CD8-positive, alpha-beta memory T cell (primary cell): ENCODE results near the gene IP6K1. TPM values are rescaled to one million over a fixed set of nuclear protein-coding genes. Genes with fewer than 3 reads are reported as not detected.
"Not testable (repeated sequence)": the region's sequence is repeated elsewhere in the genome, so short reads cannot be mapped to it uniquely, and the experiment has no call there.

ENCODE experiments used
- CTCF ChIA-PET: fragments of 350-600 bp; sonication (Branson Sonifier 250); formaldehyde crosslinking; loops from one replicate; lab custom pipeline; 2021; ENCODE audit warnings: antibody characterized with exemption; lab: Charles Lee
- POLR2A ChIA-PET: fragments of 350-600 bp; sonication (Branson Sonifier 250); formaldehyde crosslinking; loops from one replicate; lab custom pipeline; 2021; ENCODE audit warnings: antibody characterized with exemption; lab: Charles Lee
- DNase-seq, 5 donors: peaks; one replicate each; pipeline versions ENCODE4 v3.0.0 to v3.0.0-alpha.2; 2020 to 2022; ENCODE audit warnings: mixed read lengths in 1 of 5
- H3K27ac ChIP-seq: one replicate; pipeline ENCODE4 v1.7.0; 2013; ENCODE audit warnings: low read depth, mild to moderate bottlenecking, low read length, moderate library complexity
- H3K27me3 ChIP-seq: 2 replicates; pipeline ENCODE4 v1.7.0; 2013; ENCODE audit warnings: low read length, mild to moderate bottlenecking; ENCODE audit not compliant: insufficient read depth, poor library complexity, severe bottlenecking
- H3K36me3 ChIP-seq: 2 replicates; pipeline ENCODE4 v1.7.0; 2013; ENCODE audit warnings: mild to moderate bottlenecking, low read length, moderate library complexity; ENCODE audit not compliant: insufficient read depth
- H3K4me1 ChIP-seq: 2 replicates; pipeline ENCODE4 v1.7.0; 2013; ENCODE audit warnings: mild to moderate bottlenecking, low read length, moderate library complexity; ENCODE audit not compliant: insufficient read depth
- H3K4me3 ChIP-seq: 2 replicates; pipeline ENCODE4 v1.7.0; 2013; ENCODE audit warnings: mild to moderate bottlenecking, low read length
- H3K9me3 ChIP-seq: 2 replicates; pipeline ENCODE4 v1.7.0; 2013; ENCODE audit warnings: mild to moderate bottlenecking, low read length
- H3K27ac Mint-ChIP-seq, 8 donors: one replicate each; pipeline ENCODE4 v1.8.0; 2020 to 2021; ENCODE audit warnings: mixed read lengths in 8 of 8, mild to moderate bottlenecking in 6 of 8, inconsistent platforms in 3 of 8, moderate library complexity in 3 of 8
- H3K27me3 Mint-ChIP-seq, 2 donors: one replicate each; pipeline ENCODE4 v1.8.0; 2020 to 2021; ENCODE audit warnings: mixed read lengths in 2 of 2, mild to moderate bottlenecking in 1 of 2, moderate library complexity in 1 of 2
- H3K36me3 Mint-ChIP-seq, 3 donors: one replicate each; pipeline ENCODE4 v1.8.0; 2020 to 2021; ENCODE audit warnings: mixed read lengths in 3 of 3, inconsistent platforms in 1 of 3, mild to moderate bottlenecking in 1 of 3
- H3K4me1 Mint-ChIP-seq, 3 donors: one replicate each; pipeline ENCODE4 v1.8.0; 2020 to 2021; ENCODE audit warnings: mixed read lengths in 3 of 3, inconsistent platforms in 1 of 3, mild to moderate bottlenecking in 1 of 3
- H3K4me3 Mint-ChIP-seq, 7 donors: one replicate each; pipeline ENCODE4 v1.8.0; 2020 to 2021; ENCODE audit warnings: mixed read lengths in 7 of 7, mild to moderate bottlenecking in 6 of 7, moderate library complexity in 4 of 7, inconsistent platforms in 2 of 7
- H3K9me3 Mint-ChIP-seq, 5 donors: one replicate each; pipeline ENCODE4 v1.8.0; 2020 to 2022; ENCODE audit warnings: mixed read lengths in 5 of 5, mild to moderate bottlenecking in 3 of 5, moderate library complexity in 2 of 5, inconsistent platforms in 1 of 5
- polyA plus RNA-seq: library from polyadenylated mRNA; unstranded; fragments of 300-500 nt; fragmentation: Illumina TruSeq; gene quantifications from one replicate; pipeline ENCODE4 v1.2.3, GENCODE V29; 2021
- total RNA-seq, 2 experiments: library from RNA; stranded (reverse); gene quantifications; one replicate each; pipeline ENCODE4 v1.2.3, GENCODE V29; 2021

IP6K1 gene
- total and polyA plus RNA-seq, 3 experiments from 2014 or later, result 26.1 to 47.5 (median 37.1) TPM

DNA sequence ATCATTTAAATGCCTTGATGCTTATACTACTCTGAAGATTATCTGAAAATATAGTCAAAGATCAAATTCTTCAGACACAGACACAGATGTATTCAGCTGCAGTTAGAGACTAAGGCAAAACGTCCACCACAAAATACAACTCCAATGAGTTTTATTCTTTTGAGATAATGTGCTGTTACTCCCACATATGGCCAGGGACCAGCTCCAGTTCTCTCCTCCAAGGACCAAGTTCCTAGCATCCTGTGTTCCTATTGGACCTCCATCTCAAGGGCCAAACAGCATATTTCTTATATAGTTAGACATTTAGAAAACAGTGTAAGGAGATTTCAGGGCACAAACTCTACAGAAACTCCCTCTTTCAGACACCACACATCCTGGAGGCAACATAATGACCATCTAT is 27.1 kb downstream of the IP6K1 start:
- Histone ChIP-seq H3K27ac (no peak overlapping the region), H3K27me3 (no peaks in the 10 kb centered on the region), H3K36me3 (no peaks in the 10 kb centered on the region), H3K9me3 (no peaks in the 10 kb centered on the region), H3K4me3 (no peak overlapping the region), H3K4me1 (no peaks in the 10 kb centered on the region)
- ChIA-PET POLR2A (no interaction called here), CTCF (interaction anchor here (1.8 kb wide), 1 partner anchor 219 kb away, joined by 3 read pairs; no protein-coding TSS in a partner anchor)
- peaks cover 0 to 30% (median 2%) of the 10 kb centered on the region in 3 donors for H3K36me3 Mint-ChIP-seq
- H3K4me3 Mint-ChIP-seq, result no peak overlapping the region
- H3K4me1 Mint-ChIP-seq, result peaks cover 27 to 57% (median 37%) of the 10 kb centered on the region in 3 donors
- no peak for DNase-seq
- H3K27me3 Mint-ChIP-seq, result no peaks in the 10 kb centered on the region
- H3K9me3 Mint-ChIP-seq, result no peaks in the 10 kb centered on the region
- peak overlapping the region in 1 of 8 donors; percentile 51 for H3K27ac Mint-ChIP-seq

DNA sequence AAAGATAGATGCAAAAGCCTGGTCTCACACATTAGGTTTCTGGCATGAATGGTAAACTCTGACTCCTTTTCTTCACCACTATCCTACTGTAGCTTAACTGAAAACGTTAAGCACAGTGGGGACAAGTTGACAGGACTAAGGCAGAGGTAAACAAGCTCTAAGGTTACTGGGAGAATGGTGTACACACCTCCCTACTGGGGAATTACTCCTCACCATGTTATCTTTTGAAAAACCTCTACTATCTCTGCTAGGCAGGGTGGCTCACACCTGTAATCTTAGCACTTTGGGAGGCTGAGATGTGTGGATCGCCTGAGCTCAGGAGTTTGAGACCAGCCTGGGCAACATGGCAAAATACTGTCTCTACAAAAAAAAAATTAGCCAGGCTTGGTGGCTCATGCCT is 29.1 kb downstream of the IP6K1 start:
- no peaks in the 10 kb centered on the region for H3K36me3 ChIP-seq
- H3K36me3 Mint-ChIP-seq, result peaks cover 0 to 29% (median 2%) of the 10 kb centered on the region in 3 donors
- H3K27ac Mint-ChIP-seq, result no peak overlapping the region
- H3K27me3 Mint-ChIP-seq, result no peaks in the 10 kb centered on the region
- POLR2A ChIA-PET, result interaction anchor here (0.7 kb wide), 1 partner anchor 50 kb away, joined by 7 read pairs; no protein-coding TSS in a partner anchor
- no peaks in the 10 kb centered on the region for H3K9me3 ChIP-seq
- H3K4me3 Mint-ChIP-seq, result no peak overlapping the region
- H3K4me3 ChIP-seq, result no peak overlapping the region
- H3K27ac ChIP-seq, result no peak overlapping the region
- no peaks in the 10 kb centered on the region for H3K4me1 ChIP-seq
- H3K27me3 ChIP-seq, result no peaks in the 10 kb centered on the region
- CTCF ChIA-PET, result no interaction called here
- no peaks in the 10 kb centered on the region for H3K9me3 Mint-ChIP-seq
- no peak for DNase-seq
- peaks cover 34 to 69% (median 52%) of the 10 kb centered on the region in 3 donors for H3K4me1 Mint-ChIP-seq

DNA sequence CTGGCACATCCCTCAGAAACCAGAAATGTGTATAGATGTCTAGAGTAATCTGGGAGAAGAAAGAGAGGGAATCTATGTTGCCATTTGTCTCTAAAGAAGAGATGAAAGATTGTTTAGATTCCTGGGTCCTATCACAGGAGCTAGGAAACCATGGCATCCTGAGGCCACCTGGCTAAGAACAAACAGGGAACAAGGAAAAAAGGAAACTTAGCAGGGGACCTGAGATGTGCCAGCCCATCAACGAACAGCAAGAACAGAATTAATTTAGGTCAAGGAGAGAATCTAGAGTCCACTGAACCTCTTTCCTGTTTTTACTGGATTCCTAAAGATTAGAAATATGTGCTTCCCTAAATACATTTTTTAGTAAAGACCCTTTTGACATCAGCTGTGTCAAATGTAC is 30.3 kb downstream of the IP6K1 start:
- POLR2A ChIA-PET, result no interaction called here
- no peaks in the 10 kb centered on the region for H3K4me1 ChIP-seq
- CTCF ChIA-PET, result interaction anchor here (1.4 kb wide), 1 partner anchor 83 kb away, joined by 5 read pairs; no protein-coding TSS in a partner anchor

DNA sequence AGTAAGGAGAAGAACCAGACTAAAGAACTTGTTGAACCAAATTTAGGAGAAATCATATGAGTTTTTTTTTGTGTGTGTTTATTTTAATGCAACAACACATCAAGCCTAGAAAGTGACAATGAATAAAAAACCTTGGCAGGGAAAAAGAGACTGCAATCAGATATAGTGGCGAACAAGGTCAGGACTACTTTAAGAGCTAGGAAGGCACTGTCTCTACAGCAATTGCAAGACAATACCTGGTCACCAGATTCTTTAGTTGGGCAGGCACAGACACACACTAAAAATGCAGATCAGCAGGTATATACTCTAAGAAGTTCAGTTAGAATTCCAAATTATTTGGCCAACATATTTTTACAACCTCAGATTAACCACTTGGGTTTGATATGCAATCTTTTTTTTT is 31.8 kb downstream of the IP6K1 start:
- Histone ChIP-seq H3K4me3 (no peak overlapping the region), H3K27ac (no peak overlapping the region), H3K4me1 (no peaks in the 10 kb centered on the region), H3K36me3 (no peaks in the 10 kb centered on the region), H3K9me3 (no peaks in the 10 kb centered on the region), H3K27me3 (no peaks in the 10 kb centered on the region)
- Mint-ChIP-seq H3K4me1 (peaks cover 34 to 69% (median 54%) of the 10 kb centered on the region in 3 donors), H3K27ac (peak overlapping the region in 4 of 8 donors; percentile 57 to 75 (median 66)), H3K9me3 (no peaks in the 10 kb centered on the region), H3K27me3 (no peaks in the 10 kb centered on the region), H3K4me3 (no peak overlapping the region), H3K36me3 (peaks cover 0 to 32% (median 3%) of the 10 kb centered on the region in 3 donors)
- no peak for DNase-seq
- ChIA-PET POLR2A (no interaction called here), CTCF (interaction anchor here (1.0 kb wide), 1 partner anchor 48 kb away, joined by 3 read pairs; the partner anchor contains the start of gene INKA1)

More for the DNA sequence above, 30.3 kb downstream of the IP6K1 start:
- peaks cover 0 to 31% (median 2%) of the 10 kb centered on the region in 3 donors for H3K36me3 Mint-ChIP-seq
- H3K4me3 Mint-ChIP-seq, result no peak overlapping the region
- DNase-seq, result no peak
- H3K27me3 Mint-ChIP-seq, result no peaks in the 10 kb centered on the region
- Histone ChIP-seq H3K9me3 (no peaks in the 10 kb centered on the region), H3K36me3 (no peaks in the 10 kb centered on the region), H3K27me3 (no peaks in the 10 kb centered on the region), H3K27ac (no peak overlapping the region), H3K4me3 (no peak overlapping the region)
- H3K27ac Mint-ChIP-seq, result peak overlapping the region in 1 of 8 donors; percentile 52
- no peaks in the 10 kb centered on the region for H3K9me3 Mint-ChIP-seq
- H3K4me1 Mint-ChIP-seq, result peaks cover 34 to 67% (median 52%) of the 10 kb centered on the region in 3 donors

DNA sequence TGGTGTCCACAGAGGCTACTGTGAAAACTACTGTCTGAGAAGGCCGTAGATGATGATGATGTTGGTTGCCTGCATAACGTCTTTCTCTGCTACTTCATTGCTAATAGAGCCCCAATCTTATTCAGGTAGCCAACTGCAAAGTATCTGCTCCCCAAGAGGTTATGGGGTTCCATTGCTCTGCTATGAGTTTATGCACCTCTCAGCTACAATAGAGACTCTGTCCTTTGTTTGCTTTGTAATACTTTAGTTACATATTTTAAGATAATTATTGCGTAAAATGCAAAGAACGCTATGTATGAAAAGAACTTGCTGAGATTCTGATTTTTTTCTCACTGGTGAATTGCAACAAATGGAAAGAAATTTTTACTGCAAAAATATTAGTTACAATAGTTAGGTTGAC is 34.8 kb downstream of the IP6K1 start:
- CTCF ChIA-PET, result no interaction called here
- no peaks in the 10 kb centered on the region for H3K4me1 ChIP-seq
- H3K27me3 Mint-ChIP-seq, result no peaks in the 10 kb centered on the region
- H3K9me3 ChIP-seq, result no peaks in the 10 kb centered on the region
- H3K36me3 ChIP-seq, result no peaks in the 10 kb centered on the region
- no peak overlapping the region for H3K4me3 ChIP-seq
- no peaks in the 10 kb centered on the region for H3K9me3 Mint-ChIP-seq
- H3K27ac Mint-ChIP-seq, result no peak overlapping the region
- POLR2A ChIA-PET, result interaction anchor here (0.6 kb wide), 1 partner anchor 272 kb away, joined by 5 read pairs; no protein-coding TSS in a partner anchor
- no peak overlapping the region for H3K27ac ChIP-seq
- H3K27me3 ChIP-seq, result no peaks in the 10 kb centered on the region
- DNase-seq, result no peak
- H3K4me1 Mint-ChIP-seq, result peaks cover 26 to 54% (median 51%) of the 10 kb centered on the region in 3 donors
- no peak overlapping the region for H3K4me3 Mint-ChIP-seq
- peaks cover 0 to 46% (median 8%) of the 10 kb centered on the region in 3 donors for H3K36me3 Mint-ChIP-seq

DNA sequence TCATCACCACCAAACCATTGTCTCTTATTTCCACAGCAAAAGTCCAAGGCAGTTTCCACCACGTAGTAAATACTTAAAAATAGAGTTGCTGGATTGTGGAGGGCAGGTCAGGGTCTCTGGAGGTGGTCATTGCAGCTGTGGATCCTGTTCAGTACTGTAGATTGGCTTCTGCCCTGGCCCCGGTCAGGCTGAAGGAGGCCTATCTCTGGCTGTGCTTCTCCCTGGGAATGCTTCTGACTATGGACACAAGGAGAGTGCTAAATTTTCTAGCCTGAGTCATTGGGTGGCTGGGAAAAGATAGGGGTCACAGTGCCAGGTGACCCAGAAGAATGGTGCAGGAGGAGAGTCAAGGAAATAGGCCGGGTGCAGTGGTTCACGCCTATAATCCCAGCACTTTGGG is 36.3 kb downstream of the IP6K1 start:
- peak overlapping the region in 2 of 8 donors; percentile 51 to 90 for H3K27ac Mint-ChIP-seq
- no peaks in the 10 kb centered on the region for H3K27me3 Mint-ChIP-seq
- H3K4me3 Mint-ChIP-seq, result no peak overlapping the region
- Histone ChIP-seq H3K9me3 (no peaks in the 10 kb centered on the region), H3K36me3 (no peaks in the 10 kb centered on the region), H3K27me3 (no peaks in the 10 kb centered on the region), H3K4me1 (no peaks in the 10 kb centered on the region), H3K27ac (no peak overlapping the region), H3K4me3 (no peak overlapping the region)
- CTCF ChIA-PET, result no interaction called here
- H3K36me3 Mint-ChIP-seq, result peaks cover 0 to 51% (median 9%) of the 10 kb centered on the region in 3 donors
- no peak for DNase-seq
- POLR2A ChIA-PET, result no interaction called here
- H3K4me1 Mint-ChIP-seq, result peaks cover 16 to 46% (median 43%) of the 10 kb centered on the region in 3 donors
- H3K9me3 Mint-ChIP-seq, result no peaks in the 10 kb centered on the region

DNA sequence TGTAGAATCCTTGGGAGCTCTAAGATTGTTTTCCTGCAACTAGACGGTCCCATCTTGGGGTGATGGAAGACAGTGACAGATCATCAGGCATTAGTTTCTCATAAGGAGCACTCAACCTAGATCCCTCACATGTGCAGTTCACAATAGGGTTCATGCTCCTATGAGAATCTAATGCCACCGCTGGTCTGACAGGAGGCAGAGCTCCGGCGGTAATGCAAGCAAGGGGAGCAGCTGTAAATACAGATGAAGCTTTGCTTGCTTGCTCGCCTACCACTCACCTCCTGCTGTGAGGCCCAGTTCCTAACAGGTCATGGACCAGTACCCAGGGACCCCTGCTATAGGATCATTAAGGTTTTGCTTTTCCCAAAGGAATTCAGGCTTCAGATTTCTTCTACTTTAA is 37.5 kb downstream of the IP6K1 start:
- Mint-ChIP-seq H3K36me3 (peaks cover 0 to 58% (median 15%) of the 10 kb centered on the region in 3 donors), H3K4me1 (peaks cover 16 to 42% (median 42%) of the 10 kb centered on the region in 3 donors)
- H3K36me3 ChIP-seq, H3K4me3 ChIP-seq, H3K4me3 Mint-ChIP-seq, CTCF ChIA-PET, H3K27ac Mint-ChIP-seq, H3K27ac ChIP-seq, DNase-seq, H3K9me3 Mint-ChIP-seq, H3K4me1 ChIP-seq, H3K27me3 Mint-ChIP-seq, H3K27me3 ChIP-seq, H3K9me3 ChIP-seq: not testable (repeated sequence)
- POLR2A ChIA-PET, result interaction anchor here (0.7 kb wide), 1 partner anchor 303 kb away, joined by 6 read pairs; no protein-coding TSS in a partner anchor

DNA sequence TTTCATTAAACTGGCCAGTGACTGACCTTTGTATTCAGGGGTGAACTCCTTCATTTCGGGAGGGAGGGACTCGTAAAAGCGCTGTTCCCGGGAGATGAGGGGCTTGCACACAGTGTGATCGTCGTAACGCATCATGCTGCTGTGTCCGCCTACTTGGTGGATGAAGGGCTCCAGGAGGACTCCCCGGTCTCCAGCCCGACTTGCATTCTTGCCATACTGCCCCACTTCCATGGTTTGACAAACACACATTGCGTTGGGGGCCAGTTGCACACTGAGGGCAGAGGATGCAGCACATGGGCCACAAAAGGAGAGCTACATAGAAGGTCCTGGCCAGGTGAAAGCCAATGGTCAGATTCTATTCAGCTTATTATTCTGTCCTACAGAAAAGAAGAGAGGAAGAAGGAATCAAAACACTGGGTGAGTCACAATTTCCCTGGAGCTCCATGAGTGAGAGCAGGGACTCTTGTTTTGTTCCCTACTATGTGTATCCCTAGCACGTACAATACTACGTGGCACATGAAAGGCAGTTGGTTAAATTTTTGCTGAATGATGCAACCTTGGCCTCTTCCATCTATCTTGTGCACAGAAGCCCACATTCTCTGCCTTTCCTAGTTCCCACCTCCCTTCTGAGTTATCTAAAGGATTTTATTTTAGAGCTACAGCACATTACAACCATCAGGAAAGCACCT is 38.4 kb downstream of the IP6K1 start:
- ChIA-PET POLR2A (no interaction called here), CTCF (no interaction called here)

More for the DNA sequence above, 38.4 kb downstream of the IP6K1 start:
- no peak for DNase-seq
- Mint-ChIP-seq H3K4me3 (no peak overlapping the region), H3K4me1 (peaks cover 11 to 35% (median 33%) of the 10 kb centered on the region in 3 donors), H3K9me3 (no peaks in the 10 kb centered on the region), H3K27me3 (no peaks in the 10 kb centered on the region), H3K36me3 (peaks cover 0 to 59% (median 15%) of the 10 kb centered on the region in 3 donors), H3K27ac (peak overlapping the region in 2 of 8 donors; percentile 37 to 52)
- Histone ChIP-seq H3K27ac (no peak overlapping the region), H3K4me3 (no peak overlapping the region), H3K4me1 (no peaks in the 10 kb centered on the region), H3K36me3 (no peaks in the 10 kb centered on the region), H3K9me3 (no peaks in the 10 kb centered on the region), H3K27me3 (no peaks in the 10 kb centered on the region)
